ENCODE measurements around the gene SYNPO2. TPM values are rescaled to one million over a fixed set of nuclear protein-coding genes. Genes with fewer than 3 reads are reported as not detected.

Gene SYNPO2, protein sequence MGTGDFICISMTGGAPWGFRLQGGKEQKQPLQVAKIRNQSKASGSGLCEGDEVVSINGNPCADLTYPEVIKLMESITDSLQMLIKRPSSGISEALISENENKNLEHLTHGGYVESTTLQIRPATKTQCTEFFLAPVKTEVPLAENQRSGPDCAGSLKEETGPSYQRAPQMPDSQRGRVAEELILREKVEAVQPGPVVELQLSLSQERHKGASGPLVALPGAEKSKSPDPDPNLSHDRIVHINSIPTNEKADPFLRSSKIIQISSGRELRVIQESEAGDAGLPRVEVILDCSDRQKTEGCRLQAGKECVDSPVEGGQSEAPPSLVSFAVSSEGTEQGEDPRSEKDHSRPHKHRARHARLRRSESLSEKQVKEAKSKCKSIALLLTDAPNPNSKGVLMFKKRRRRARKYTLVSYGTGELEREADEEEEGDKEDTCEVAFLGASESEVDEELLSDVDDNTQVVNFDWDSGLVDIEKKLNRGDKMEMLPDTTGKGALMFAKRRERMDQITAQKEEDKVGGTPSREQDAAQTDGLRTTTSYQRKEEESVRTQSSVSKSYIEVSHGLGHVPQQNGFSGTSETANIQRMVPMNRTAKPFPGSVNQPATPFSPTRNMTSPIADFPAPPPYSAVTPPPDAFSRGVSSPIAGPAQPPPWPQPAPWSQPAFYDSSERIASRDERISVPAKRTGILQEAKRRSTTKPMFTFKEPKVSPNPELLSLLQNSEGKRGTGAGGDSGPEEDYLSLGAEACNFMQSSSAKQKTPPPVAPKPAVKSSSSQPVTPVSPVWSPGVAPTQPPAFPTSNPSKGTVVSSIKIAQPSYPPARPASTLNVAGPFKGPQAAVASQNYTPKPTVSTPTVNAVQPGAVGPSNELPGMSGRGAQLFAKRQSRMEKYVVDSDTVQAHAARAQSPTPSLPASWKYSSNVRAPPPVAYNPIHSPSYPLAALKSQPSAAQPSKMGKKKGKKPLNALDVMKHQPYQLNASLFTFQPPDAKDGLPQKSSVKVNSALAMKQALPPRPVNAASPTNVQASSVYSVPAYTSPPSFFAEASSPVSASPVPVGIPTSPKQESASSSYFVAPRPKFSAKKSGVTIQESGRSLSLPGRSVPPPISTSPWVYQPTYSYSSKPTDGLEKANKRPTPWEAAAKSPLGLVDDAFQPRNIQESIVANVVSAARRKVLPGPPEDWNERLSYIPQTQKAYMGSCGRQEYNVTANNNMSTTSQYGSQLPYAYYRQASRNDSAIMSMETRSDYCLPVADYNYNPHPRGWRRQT
- total RNA-seq = under 1 TPM; 0.41 to 0.71 TPM

DNA sequence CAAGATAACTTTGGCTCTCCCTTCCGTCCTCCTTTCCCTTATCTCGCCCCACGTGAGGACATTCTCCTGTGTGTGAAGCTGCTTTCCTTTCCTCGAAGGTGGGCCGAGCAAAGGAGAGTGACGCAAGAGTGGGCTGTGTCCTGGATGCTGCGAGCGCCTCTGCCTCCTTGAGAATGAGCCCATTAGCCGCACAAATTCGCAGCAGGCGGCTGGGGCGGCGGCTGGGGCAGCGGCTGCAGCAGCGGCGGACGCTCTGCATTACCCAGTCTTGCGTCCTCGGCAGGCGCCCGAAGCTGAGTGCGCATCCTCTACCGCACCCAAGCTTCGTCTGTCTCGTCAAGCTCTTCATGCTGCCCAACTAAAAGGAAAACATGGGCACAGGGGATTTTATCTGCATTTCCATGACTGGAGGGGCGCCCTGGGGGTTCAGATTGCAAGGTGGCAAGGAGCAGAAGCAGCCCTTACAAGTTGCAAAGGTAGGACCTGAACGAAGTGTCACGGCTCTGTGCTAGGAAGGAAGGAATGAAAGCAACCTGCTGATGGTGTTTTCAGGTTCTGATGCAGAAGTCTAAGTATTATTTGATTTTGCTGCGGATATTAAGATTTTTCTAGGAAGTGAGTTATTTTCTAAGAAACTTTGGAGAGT lies at the start of gene SYNPO2:
SYNPO2 (plus strand) TSS at position 189 of the 646 bp plus-strand sequence; CDS start at position 372, 183 bp downstream.

Other genes starting within 250 kb of the SYNPO2 start
- 10 to 100 TPM; 44.4 to 45.8 TPM for gene METTL14, start 203.5 kb upstream of the SYNPO2 start, total RNA-seq
- 10 to 100 TPM; 32.6 to 33.3 TPM for gene SEC24D, start 52.7 kb upstream of the SYNPO2 start, total RNA-seq
- not detected for gene MYOZ2, start 247.0 kb downstream of the SYNPO2 start, total RNA-seq

Measured in activated naive CD4-positive, alpha-beta T cell treated with anti-CD3 and anti-CD28 coated beads, Interleukin-2, amount 10 ng/mL, durations not matched to agents 5 hours and 36 hours (primary cell).